Neuron (in vitro differentiated cells): ENCODE measurements around the gene SLC16A2.
A peak's percentile ranks its signal among the peaks of the same experiment; 100 is the strongest.

Experiments
- H2AFZ ChIP-seq: one replicate; pipeline ENCODE4 v1.6.1; 2013; ENCODE audit warnings: low read depth, mild to moderate bottlenecking, inconsistent platforms, low read length, moderate library complexity
- H3K27me3 ChIP-seq: one replicate; pipeline ENCODE4 v1.6.1; 2013; ENCODE audit warnings: low read length; ENCODE audit not compliant: insufficient read depth
- H3K36me3 ChIP-seq: one replicate; pipeline ENCODE4 v1.6.1; 2013; ENCODE audit warnings: low read length; ENCODE audit not compliant: insufficient read depth
- H3K4me1 ChIP-seq: one replicate; pipeline ENCODE4 v1.6.1; 2013; ENCODE audit warnings: low read length; ENCODE audit not compliant: insufficient read depth
- H3K4me3 ChIP-seq: 2 replicates; pipeline ENCODE4 v1.5.1; 2013; ENCODE audit warnings: mild to moderate bottlenecking, low read length, moderate library complexity
- H3K9me3 ChIP-seq: one replicate; pipeline ENCODE4 v1.6.1; 2013; ENCODE audit warnings: low read length

Gene SLC16A2

GRCh38 chrX:74422576-74423288 is 1.4 kb downstream of the SLC16A2 start:
- Histone ChIP-seq H3K9me3 (no peaks in the 10 kb centered on the region), H3K4me1 (peaks cover 10% of the 10 kb centered on the region), H3K36me3 (no peaks in the 10 kb centered on the region), H3K4me3 (peak overlapping the region; percentile 69), H3K27me3 (no peaks in the 10 kb centered on the region), H2AFZ (no peak overlapping the region)

GRCh38 chrX:74423289-74423998 is 2.2 kb downstream of the SLC16A2 start:
- no peaks in the 10 kb centered on the region for H3K27me3 ChIP-seq
- H3K4me3 ChIP-seq: peak overlapping the region; percentile 69
- H3K4me1 ChIP-seq: peaks cover 10% of the 10 kb centered on the region
- H3K36me3 ChIP-seq: no peaks in the 10 kb centered on the region
- no peak overlapping the region for H2AFZ ChIP-seq
- no peaks in the 10 kb centered on the region for H3K9me3 ChIP-seq

GRCh38 chrX:74426071-74426470 is 4.8 kb downstream of the SLC16A2 start:
- Histone ChIP-seq H3K9me3 (no peaks in the 10 kb centered on the region), H3K27me3 (no peaks in the 10 kb centered on the region), H2AFZ (no peak overlapping the region), H3K4me1 (peaks cover 6% of the 10 kb centered on the region), H3K4me3 (no peak overlapping the region), H3K36me3 (no peaks in the 10 kb centered on the region)

DNA sequence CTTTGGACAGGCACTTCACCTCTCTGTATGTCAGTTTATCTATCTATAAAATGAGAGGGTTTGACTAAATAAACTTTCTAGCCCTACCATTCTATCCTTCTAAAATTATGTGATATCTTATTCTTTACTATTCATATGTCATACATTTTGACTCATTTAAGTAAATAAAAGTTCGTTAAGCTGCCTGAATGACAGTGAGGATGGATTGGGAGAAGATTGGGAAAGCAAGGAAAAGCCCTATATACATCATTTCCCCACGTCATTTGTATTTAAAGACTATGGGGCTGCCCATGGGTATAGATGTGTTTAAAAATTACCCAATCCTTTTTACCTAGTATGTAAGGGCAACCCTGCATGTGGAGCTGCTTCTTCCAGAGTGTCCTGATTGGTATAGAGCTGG is 5.3 kb downstream of the SLC16A2 start:
- Histone ChIP-seq H3K9me3 (no peaks in the 10 kb centered on the region), H3K27me3 (no peaks in the 10 kb centered on the region), H3K4me1 (peaks cover 6% of the 10 kb centered on the region), H3K4me3 (no peak overlapping the region), H3K36me3 (no peaks in the 10 kb centered on the region), H2AFZ (no peak overlapping the region)

DNA sequence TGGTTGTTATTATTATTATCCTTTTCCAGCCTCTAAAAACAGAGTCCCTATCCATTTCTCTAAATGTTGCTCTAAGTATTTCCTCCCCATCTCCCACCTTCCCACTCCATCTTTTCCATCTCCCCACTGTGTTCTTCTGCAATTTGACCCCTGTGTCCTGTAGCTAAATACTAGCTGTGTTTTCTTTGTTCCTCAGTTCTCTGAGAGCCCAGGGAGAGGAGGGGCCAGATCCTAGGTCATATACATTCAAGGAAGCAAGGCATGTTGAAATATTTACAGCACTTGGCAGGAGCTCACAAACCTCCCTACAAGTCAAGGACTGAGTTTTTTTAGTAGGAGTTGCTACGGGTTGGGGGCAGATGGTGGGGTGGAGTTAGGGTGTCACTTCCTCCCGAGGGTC is 10.5 kb downstream of the SLC16A2 start:
- Histone ChIP-seq H3K9me3 (no peaks in the 10 kb centered on the region), H3K27me3 (no peaks in the 10 kb centered on the region), H3K36me3 (no peaks in the 10 kb centered on the region), H2AFZ (no peak overlapping the region), H3K4me3 (no peak overlapping the region), H3K4me1 (peaks cover 7% of the 10 kb centered on the region)

- Histone ChIP-seq H3K4me3 (no peak overlapping the region), H3K4me1 (peaks cover 7% of the 10 kb centered on the region), H2AFZ (no peak overlapping the region), H3K27me3 (no peaks in the 10 kb centered on the region), H3K9me3 (no peaks in the 10 kb centered on the region), H3K36me3 (no peaks in the 10 kb centered on the region)
Measured at GRCh38 chrX:74434336-74434735, 13.0 kb downstream of the SLC16A2 start.

DNA sequence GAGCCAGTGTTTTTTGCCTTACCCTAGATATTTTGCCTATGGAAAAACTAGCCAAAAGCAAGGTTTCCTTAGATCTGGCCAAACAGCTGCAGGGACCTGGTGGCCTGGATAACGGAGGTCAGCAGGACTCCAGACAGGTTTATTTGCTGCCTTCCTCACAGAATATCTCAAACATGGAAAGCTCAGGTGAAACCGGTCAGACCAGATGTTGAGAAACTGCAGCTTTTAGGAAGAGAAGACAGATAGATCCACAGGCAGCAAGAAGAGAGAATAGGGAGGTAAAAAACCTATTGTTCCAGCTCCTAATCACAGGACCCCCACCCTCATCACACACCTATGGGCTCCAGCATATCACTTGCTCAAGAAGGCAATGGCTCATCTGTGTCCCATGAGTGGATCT is 16.2 kb downstream of the SLC16A2 start:
- Histone ChIP-seq H3K4me3 (no peak overlapping the region), H2AFZ (no peak overlapping the region), H3K4me1 (no peaks in the 10 kb centered on the region), H3K27me3 (no peaks in the 10 kb centered on the region), H3K9me3 (no peaks in the 10 kb centered on the region), H3K36me3 (no peaks in the 10 kb centered on the region)

DNA sequence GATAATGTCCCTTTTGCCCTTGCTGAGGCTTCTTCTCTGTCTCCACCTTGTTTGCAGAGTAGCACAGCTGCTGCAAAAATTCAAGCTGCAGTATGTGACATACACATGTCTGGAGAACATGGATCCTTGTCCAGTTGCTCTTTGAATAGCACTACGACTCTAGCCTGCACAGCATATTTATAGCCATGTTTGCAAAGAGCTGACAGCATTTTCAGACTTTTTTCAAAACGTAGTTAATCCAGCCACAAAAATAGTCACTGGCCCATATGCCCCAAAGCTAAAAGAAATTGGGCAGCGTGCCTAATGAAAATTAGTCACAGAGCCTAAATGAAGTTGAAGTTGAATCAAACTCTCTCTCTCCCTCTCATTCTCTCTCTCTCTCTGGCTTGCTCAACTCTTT is 17.5 kb downstream of the SLC16A2 start:
- Histone ChIP-seq H3K4me1 (no peaks in the 10 kb centered on the region), H3K27me3 (no peaks in the 10 kb centered on the region), H3K4me3 (no peak overlapping the region), H2AFZ (no peak overlapping the region), H3K36me3 (no peaks in the 10 kb centered on the region), H3K9me3 (no peaks in the 10 kb centered on the region)

DNA sequence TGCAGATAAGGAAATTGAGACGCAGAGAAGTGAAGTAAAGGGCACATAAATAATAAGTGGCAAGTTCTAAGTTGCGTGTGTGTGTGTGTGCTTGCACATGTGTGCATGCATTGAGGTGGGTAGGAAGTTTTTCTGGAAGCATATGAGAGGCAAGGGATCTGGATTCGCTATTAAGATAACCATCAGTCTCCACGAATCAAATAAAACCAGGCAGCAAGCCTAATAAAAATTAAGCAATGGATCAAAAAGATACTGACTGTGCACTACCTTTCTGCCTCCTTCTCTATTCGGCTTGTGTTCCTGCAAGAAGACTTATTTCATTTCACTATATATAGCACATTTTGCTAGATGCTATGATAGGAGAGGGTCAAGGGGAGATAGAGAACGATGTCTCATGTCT is 23.8 kb downstream of the SLC16A2 start:
- Histone ChIP-seq H2AFZ (no peak overlapping the region), H3K9me3 (no peaks in the 10 kb centered on the region), H3K36me3 (no peaks in the 10 kb centered on the region), H3K4me1 (no peaks in the 10 kb centered on the region), H3K27me3 (no peaks in the 10 kb centered on the region), H3K4me3 (no peak overlapping the region)

DNA sequence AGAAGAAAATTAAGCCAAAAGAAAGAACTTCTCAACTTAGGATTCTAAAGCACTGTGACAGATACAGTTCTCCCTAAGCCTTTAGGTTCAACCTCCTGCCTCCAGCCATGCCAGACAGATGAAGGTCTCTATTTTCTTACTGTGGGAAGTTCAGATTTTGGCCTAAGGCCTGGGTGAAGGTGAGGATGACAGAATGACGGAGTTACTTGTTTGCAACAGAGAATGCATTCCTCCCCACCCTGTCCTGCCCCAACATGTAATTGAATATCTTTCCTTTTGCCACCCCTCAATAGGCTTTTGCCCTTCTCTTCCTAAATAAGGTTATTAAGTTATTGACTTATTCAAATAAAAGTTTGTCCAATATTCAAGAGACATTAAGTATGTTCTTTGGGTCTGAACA is 25.6 kb downstream of the SLC16A2 start:
- no peak overlapping the region for H3K4me3 ChIP-seq
- H3K27me3 ChIP-seq: no peaks in the 10 kb centered on the region
- no peaks in the 10 kb centered on the region for H3K4me1 ChIP-seq
- no peak overlapping the region for H2AFZ ChIP-seq
- no peaks in the 10 kb centered on the region for H3K9me3 ChIP-seq
- H3K36me3 ChIP-seq: no peaks in the 10 kb centered on the region

GRCh38 chrX:74448669-74449068 is 27.4 kb downstream of the SLC16A2 start:
- Histone ChIP-seq H3K36me3 (no peaks in the 10 kb centered on the region), H3K4me1 (no peaks in the 10 kb centered on the region), H3K4me3 (no peak overlapping the region), H3K9me3 (no peaks in the 10 kb centered on the region), H2AFZ (no peak overlapping the region), H3K27me3 (no peaks in the 10 kb centered on the region)

DNA sequence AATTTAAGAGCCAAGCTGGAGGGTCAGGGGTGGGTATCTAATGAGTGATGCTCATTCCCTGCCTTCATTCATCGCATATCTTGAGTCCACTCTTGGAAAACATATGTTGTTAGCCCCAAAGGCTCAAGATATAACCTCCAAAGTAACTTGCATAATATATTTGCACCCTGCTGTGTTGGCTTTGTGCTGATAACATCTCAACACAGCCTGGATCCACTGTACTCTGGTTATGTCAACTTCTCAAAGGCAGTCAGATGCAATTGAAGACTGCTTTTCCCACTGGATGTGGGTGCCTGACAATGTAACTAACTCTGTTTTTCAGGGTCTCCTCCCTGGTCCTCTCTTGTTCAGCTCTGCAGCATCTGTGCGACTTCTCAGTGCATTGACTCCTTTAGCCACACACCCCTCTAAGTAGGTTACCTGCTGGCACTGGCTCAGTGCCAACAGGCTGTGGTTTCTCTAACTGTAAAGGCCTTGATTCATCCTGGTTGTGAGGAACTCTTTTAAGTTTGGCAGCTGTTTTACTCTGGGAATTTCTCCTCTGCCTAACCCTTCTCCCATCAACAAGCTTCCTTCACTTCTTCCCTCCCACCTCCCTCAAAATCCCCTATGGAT is 28.1 kb downstream of the SLC16A2 start:
- H3K4me1 ChIP-seq: no peaks in the 10 kb centered on the region
- no peak overlapping the region for H3K4me3 ChIP-seq
- no peaks in the 10 kb centered on the region for H3K9me3 ChIP-seq
- no peak overlapping the region for H2AFZ ChIP-seq
- H3K27me3 ChIP-seq: no peaks in the 10 kb centered on the region
- H3K36me3 ChIP-seq: no peaks in the 10 kb centered on the region

- no peaks in the 10 kb centered on the region for H3K4me1 ChIP-seq
- no peaks in the 10 kb centered on the region for H3K36me3 ChIP-seq
- H2AFZ ChIP-seq: no peak overlapping the region
- no peak overlapping the region for H3K4me3 ChIP-seq
- no peaks in the 10 kb centered on the region for H3K27me3 ChIP-seq
- H3K9me3 ChIP-seq: no peaks in the 10 kb centered on the region
Measured at GRCh38 chrX:74449937-74450330, 28.6 kb downstream of the SLC16A2 start.
